ENCODE data around the gene TYROBP. TPM values are rescaled to one million over a fixed set of nuclear protein-coding genes. Genes with fewer than 3 reads are reported as not detected.

Gene TYROBP
- total RNA-seq, 4 donors from 2014 or later, result 47.1 to 145 (median 50.7) TPM

- peak overlapping the region; percentile 11 to 92 (median 59) for H3K27ac ChIP-seq (replicated peaks in 1 of 4)
- 72% methylated on average over 6 of the region's 6 CpGs for WGBS
Observed at GRCh38 chr19:35905178-35905727, 2.8 kb downstream of the TYROBP start.

GRCh38 chr19:35904311-35905068 lies 3.6 kb downstream of the TYROBP start:
- no peak for DNase-seq (ENCODE audit: extremely low spot score)
- H3K27ac ChIP-seq (replicated peaks in 1 of 4), result peak overlapping the region; percentile 53 to 94 (median 75)
- WGBS, result 89% methylated on average over 7 of the region's 10 CpGs
- intact Hi-C loops (cut with DNase I), result no loop called here
- H3K4me3 ChIP-seq, result no peak overlapping the region
- H3K36me3 ChIP-seq, result no peaks in the 10 kb centered on the region
- H3K9me3 ChIP-seq, result no peaks in the 10 kb centered on the region
- no peaks in the 10 kb centered on the region for H3K27me3 ChIP-seq
- TF ChIP-seq POLR2A (IDR thresholded peaks at IDR 0.05; ENCODE audit: low read depth) (no peak), POLR2AphosphoS5 (IDR thresholded peaks at IDR 0.05) (no peak), EP300 (IDR thresholded peaks at IDR 0.05) (no peak), CTCF (IDR thresholded peaks at IDR 0.05) (no peak)
- H3K4me1 ChIP-seq, result peaks cover 4 to 48% (median 42%) of the 10 kb centered on the region in 4 donors

More at GRCh38 chr19:35905178-35905727, 2.8 kb downstream of the TYROBP start:
- no peak overlapping the region for H3K4me3 ChIP-seq
- H3K9me3 ChIP-seq, result no peaks in the 10 kb centered on the region
- intact Hi-C loops (cut with DNase I), result no loop called here
- peaks cover 4 to 48% (median 42%) of the 10 kb centered on the region in 4 donors for H3K4me1 ChIP-seq
- DNase-seq (ENCODE audit: extremely low spot score), result no peak
- TF ChIP-seq EP300 (IDR thresholded peaks at IDR 0.05) (no peak), POLR2AphosphoS5 (IDR thresholded peaks at IDR 0.05) (no peak)
- no peaks in the 10 kb centered on the region for H3K36me3 ChIP-seq
- H3K27me3 ChIP-seq, result no peaks in the 10 kb centered on the region

GRCh38 chr19:35903550-35904179 lies 4.4 kb downstream of the TYROBP start:
- TF ChIP-seq POLR2A (IDR thresholded peaks at IDR 0.05; ENCODE audit: low read depth) (no peak), POLR2AphosphoS5 (IDR thresholded peaks at IDR 0.05) (peak; percentile 50 to 66)
- Histone ChIP-seq H3K27ac (replicated peaks in 1 of 4) (peak overlapping the region; percentile 51 to 94 (median 75)), H3K27me3 (no peaks in the 10 kb centered on the region), H3K36me3 (no peaks in the 10 kb centered on the region), H3K4me1 (peaks cover 4 to 50% (median 44%) of the 10 kb centered on the region in 4 donors), H3K9me3 (no peaks in the 10 kb centered on the region), H3K4me3 (peak overlapping the region; percentile 6 to 41 (median 19))
- intact Hi-C loops (cut with DNase I), result no loop called here
- DNase-seq (ENCODE audit: extremely low spot score), result peak; percentile 94
- WGBS, result 11% methylated on average over 16 of the region's 24 CpGs

GRCh38 chr19:35902870-35903475 lies 5.1 kb downstream of the TYROBP start:
- H3K4me3 ChIP-seq, result peak overlapping the region; percentile 6 to 41 (median 19)
- no peaks in the 10 kb centered on the region for H3K27me3 ChIP-seq
- no peaks in the 10 kb centered on the region for H3K9me3 ChIP-seq
- TF ChIP-seq CTCF (IDR thresholded peaks at IDR 0.05) (no peak), POLR2AphosphoS5 (IDR thresholded peaks at IDR 0.05) (no peak), EP300 (IDR thresholded peaks at IDR 0.05) (no peak), POLR2A (IDR thresholded peaks at IDR 0.05; ENCODE audit: low read depth) (no peak)
- peak overlapping the region; percentile 51 to 94 (median 75) for H3K27ac ChIP-seq (replicated peaks in 1 of 4)
- H3K36me3 ChIP-seq, result peaks cover 0 to under 1% (median 0%) of the 10 kb centered on the region in 4 donors
- no peak for DNase-seq (ENCODE audit: extremely low spot score)
- intact Hi-C loops (cut with DNase I), result no loop called here
- peaks cover 11 to 57% (median 51%) of the 10 kb centered on the region in 4 donors for H3K4me1 ChIP-seq
- 75% methylated on average over 10 of the region's 10 CpGs for WGBS

GRCh38 chr19:35901854-35902661 lies 6.0 kb downstream of the TYROBP start, which contains the start of gene HCST:
TSS of gene HCST (plus strand) at chr19:35902529. CDS start at chr19:35902594, 65 bp downstream.
- TF ChIP-seq POLR2A (IDR thresholded peaks at IDR 0.05; ENCODE audit: low read depth), result no peak
- TF ChIP-seq POLR2AphosphoS5 (IDR thresholded peaks at IDR 0.05), result no peak
- no peak for TF ChIP-seq CTCF (IDR thresholded peaks at IDR 0.05)
- TF ChIP-seq EP300 (IDR thresholded peaks at IDR 0.05), result no peak
- H3K27ac ChIP-seq (replicated peaks in 1 of 4), result peak within 1 kb of the TSS; percentile 88 to 94 (median 92)
- intact Hi-C loops (cut with DNase I), result no loop called here
- H3K9me3 ChIP-seq, result no peaks in the 10 kb centered on the region
- WGBS, result 44% methylated on average over 6 of the region's 6 CpGs
- peaks cover 0 to 10% (median 8%) of the 10 kb centered on the region in 4 donors for H3K36me3 ChIP-seq
- H3K4me3 ChIP-seq, result peak within 1 kb of the TSS; percentile 6 to 41 (median 19)
- no peak for DNase-seq (ENCODE audit: extremely low spot score)
- peaks cover 14 to 60% (median 56%) of the 10 kb centered on the region in 4 donors for H3K4me1 ChIP-seq
- H3K27me3 ChIP-seq, result no peaks in the 10 kb centered on the region
